ENCODE results near the gene NPAS2. TPM values are rescaled to one million over a fixed set of nuclear protein-coding genes. Genes with fewer than 3 reads are reported as not detected.

NPAS2 gene
- polyA plus RNA-seq, 1 donor (not counting 4 experiments of a cell fraction or from before 2014, with no cell fraction given), result 17.7 TPM

- no peaks in the 10 kb centered on the region for H3K4me1 ChIP-seq (ENCODE audit: control insufficient read depth, extremely low read depth, insufficient read depth, low read length)
- H3K9me1 ChIP-seq (ENCODE audit: control insufficient read depth, extremely low read depth, insufficient read depth, low read length), result no peaks in the 10 kb centered on the region
- no peak for FAIRE-seq
- H2AFZ ChIP-seq (ENCODE audit: control insufficient read depth, low read length), result no peak overlapping the region
- no peaks in the 10 kb centered on the region for H3K79me2 ChIP-seq (ENCODE audit: control insufficient read depth, insufficient read depth, low read length)
- DNase-seq (ENCODE audit: low read depth, low spot score), result no peak
- H3K4me2 ChIP-seq (ENCODE audit: control insufficient read depth, extremely low read depth, insufficient read depth, low read depth, low read length), result no peak overlapping the region
- H3K27me3 ChIP-seq (ENCODE audit: control insufficient read depth, extremely low read depth, insufficient read depth, low read length), result no peaks in the 10 kb centered on the region
- peaks cover 0 to 44% of the 10 kb centered on the region in 2 experiments for H3K36me3 ChIP-seq (ENCODE audit: control insufficient read depth in 2 of 2, extremely low read depth in 1 of 2, insufficient read depth in 2 of 2, low read length in 2 of 2)
- H3K27ac ChIP-seq (ENCODE audit: control insufficient read depth, insufficient read depth, low read length), result no peak overlapping the region
- no peaks in the 10 kb centered on the region for H4K20me1 ChIP-seq (ENCODE audit: control insufficient read depth, extremely low read depth, insufficient read depth, low read length)
- no peak overlapping the region for H3K4me3 ChIP-seq (ENCODE audit: control insufficient read depth in 2 of 3, extremely low read depth in 1 of 3, insufficient read depth in 2 of 3, low read depth in 1 of 3, low read length in 3 of 3)
- no peaks in the 10 kb centered on the region for H3K9me3 ChIP-seq (ENCODE audit: control insufficient read depth, low read depth, low read length)
- dilution Hi-C loops (cut with MboI; ENCODE audit: extremely low pct_ligation_motif_present, low sequenced_read_pairs), result no loop called here
- H3K9ac ChIP-seq (ENCODE audit: control insufficient read depth, extremely low read depth, insufficient read depth, low read length), result no peak overlapping the region
- TF ChIP-seq EZH2 (IDR thresholded peaks at IDR 0.05; ENCODE audit: low read length) (no peak), CTCF (optimal IDR thresholded peaks at IDR 0.05 in 1 of 3, IDR thresholded peaks at IDR 0.05 in 1 of 3, conservative IDR thresholded peaks at IDR 0.05 in 1 of 3; ENCODE audit: extremely low read depth in 1 of 3, insufficient read depth in 2 of 3, low read length in 3 of 3) (no peak)
These were observed 173.4 kb downstream of the NPAS2 start for GRCh38 chr2:100993294-100993693.

- H3K9me3 ChIP-seq (ENCODE audit: control insufficient read depth, low read depth, low read length), result no peaks in the 10 kb centered on the region
- no peaks in the 10 kb centered on the region for H3K27me3 ChIP-seq (ENCODE audit: control insufficient read depth, extremely low read depth, insufficient read depth, low read length)
- no peak overlapping the region for H3K4me2 ChIP-seq (ENCODE audit: control insufficient read depth, extremely low read depth, insufficient read depth, low read depth, low read length)
- dilution Hi-C loops (cut with MboI; ENCODE audit: extremely low pct_ligation_motif_present, low sequenced_read_pairs), result no loop called here
- H3K4me1 ChIP-seq (ENCODE audit: control insufficient read depth, extremely low read depth, insufficient read depth, low read length), result no peaks in the 10 kb centered on the region
- H4K20me1 ChIP-seq (ENCODE audit: control insufficient read depth, extremely low read depth, insufficient read depth, low read length), result no peaks in the 10 kb centered on the region
- H3K4me3 ChIP-seq (ENCODE audit: control insufficient read depth in 2 of 3, extremely low read depth in 1 of 3, insufficient read depth in 2 of 3, low read depth in 1 of 3, low read length in 3 of 3), result no peak overlapping the region
- no peak overlapping the region for H3K27ac ChIP-seq (ENCODE audit: control insufficient read depth, insufficient read depth, low read length)
- FAIRE-seq (no peak), DNase-seq (ENCODE audit: low read depth, low spot score) (no peak)
- H2AFZ ChIP-seq (ENCODE audit: control insufficient read depth, low read length), result no peak overlapping the region
- no peak overlapping the region for H3K9ac ChIP-seq (ENCODE audit: control insufficient read depth, extremely low read depth, insufficient read depth, low read length)
- no peaks in the 10 kb centered on the region for H3K79me2 ChIP-seq (ENCODE audit: control insufficient read depth, insufficient read depth, low read length)
- peaks cover 0 to 38% of the 10 kb centered on the region in 2 experiments for H3K36me3 ChIP-seq (ENCODE audit: control insufficient read depth in 2 of 2, extremely low read depth in 1 of 2, insufficient read depth in 2 of 2, low read length in 2 of 2)
- no peaks in the 10 kb centered on the region for H3K9me1 ChIP-seq (ENCODE audit: control insufficient read depth, extremely low read depth, insufficient read depth, low read length)
- TF ChIP-seq EZH2 (IDR thresholded peaks at IDR 0.05; ENCODE audit: low read length) (no peak), CTCF (optimal IDR thresholded peaks at IDR 0.05 in 1 of 3, IDR thresholded peaks at IDR 0.05 in 1 of 3, conservative IDR thresholded peaks at IDR 0.05 in 1 of 3; ENCODE audit: extremely low read depth in 1 of 3, insufficient read depth in 2 of 3, low read length in 3 of 3) (no peak)
These were observed 175.6 kb downstream of the NPAS2 start for GRCh38 chr2:100995309-100996075.

Data from keratinocyte (primary cell).